Transverse colon (tissue), 3 donors: Measurements from ENCODE around the gene UEVLD.

Experiments used
- CTCF ChIP-seq, 5 experiments: fragments of 200-600 bp in 3 of 5; fragments of 450-650 bp in 2 of 5; sonication (generic) in 3 of 5; IDR thresholded peaks; 1 replicate in 2 of 5; 2 replicates in 3 of 5; pipeline ENCODE4 v1.5.1; 2016 to 2017; ENCODE audit warnings: antibody characterized with exemption in 5 of 5, inconsistent platforms in 3 of 5, mild to moderate bottlenecking in 2 of 5, moderate library complexity in 1 of 5
- POLR2A ChIP-seq: fragments of 450-650 bp; IDR thresholded peaks from one replicate; pipeline ENCODE4 v1.6.1; 2016; ENCODE audit warnings: antibody characterized with exemption, mild to moderate bottlenecking, moderate library complexity

GRCh38 chr11:18617688-18618341 lies 29.3 kb upstream of the UEVLD start:
- no peak for TF ChIP-seq POLR2A
- TF ChIP-seq CTCF (IDR thresholded peaks at IDR 0.05), result no peak
